Trophoblast cell (in vitro differentiated cells and primary cell): ENCODE measurements around the gene WHAMM.

Experiments used
- DNase-seq, 2 donors: peaks; one replicate each; pipeline ENCODE4 v3.0.0-alpha.2; 2016
- H2AFZ ChIP-seq: 2 replicates; pipeline ENCODE4 v1.6.1; 2013; ENCODE audit warnings: low read length, moderate library complexity, mild to moderate bottlenecking; ENCODE audit not compliant: insufficient read depth, poor library complexity
- H2AK5ac ChIP-seq: 2 replicates; pipeline ENCODE4 v1.6.1; 2013; ENCODE audit warnings: mild to moderate bottlenecking, low read length
- H2BK120ac ChIP-seq: 2 replicates; pipeline ENCODE4 v1.6.1; 2013; ENCODE audit warnings: low read length, mild to moderate bottlenecking, moderate library complexity; ENCODE audit not compliant: insufficient read depth, poor library complexity
- H2BK12ac ChIP-seq: 2 replicates; pipeline ENCODE4 v1.6.1; 2013; ENCODE audit warnings: mild to moderate bottlenecking, low read length, moderate library complexity
- H2BK5ac ChIP-seq: 2 replicates; pipeline ENCODE4 v1.6.1; 2013; ENCODE audit warnings: low read length, low read depth, moderate library complexity, mild to moderate bottlenecking; ENCODE audit not compliant: poor library complexity
- H3K14ac ChIP-seq: 2 replicates; pipeline ENCODE4 v1.6.1; 2013; ENCODE audit warnings: mild to moderate bottlenecking, low read length
- H3K18ac ChIP-seq: 2 replicates; pipeline ENCODE4 v1.6.1; 2013; ENCODE audit warnings: mild to moderate bottlenecking, low read length
- H3K23ac ChIP-seq: 2 replicates; pipeline ENCODE4 v1.6.1; 2013; ENCODE audit warnings: low read length
- H3K27ac ChIP-seq: 2 replicates; pipeline ENCODE4 v1.5.1; 2013; ENCODE audit warnings: low read depth, mild to moderate bottlenecking, inconsistent platforms, low read length, moderate library complexity
- H3K27me3 ChIP-seq: 2 replicates; pipeline ENCODE4 v1.6.1; 2013; ENCODE audit warnings: inconsistent platforms, mild to moderate bottlenecking, low read length, moderate library complexity; ENCODE audit not compliant: insufficient read depth
- H3K36me3 ChIP-seq, 2 experiments: 1 replicate in 1 of 2; 2 replicates in 1 of 2; pipeline ENCODE4 v1.6.1; 2013; ENCODE audit warnings: low read length in 2 of 2, mild to moderate bottlenecking in 2 of 2, moderate library complexity in 1 of 2; ENCODE audit not compliant: insufficient read depth in 2 of 2, control insufficient read depth in 1 of 2
- H3K4ac ChIP-seq: 2 replicates; pipeline ENCODE4 v1.6.1; 2013; ENCODE audit warnings: low read depth, mild to moderate bottlenecking, low read length, moderate library complexity
- H3K4me1 ChIP-seq, 2 experiments: 1 replicate in 1 of 2; 2 replicates in 1 of 2; pipeline ENCODE4 v1.6.1; 2013; ENCODE audit warnings: low read length in 2 of 2, mild to moderate bottlenecking in 2 of 2, moderate library complexity in 1 of 2; ENCODE audit not compliant: insufficient read depth in 2 of 2, control insufficient read depth in 1 of 2
- H3K4me2 ChIP-seq: 2 replicates; pipeline ENCODE4 v1.6.1; 2013; ENCODE audit warnings: inconsistent platforms, mild to moderate bottlenecking, low read length, moderate library complexity
- H3K4me3 ChIP-seq: 2 replicates; pipeline ENCODE4 v1.5.1; 2013; ENCODE audit warnings: mild to moderate bottlenecking, low read depth, low read length, inconsistent platforms
- H3K79me1 ChIP-seq: one replicate; pipeline ENCODE4 v1.6.1; 2013; ENCODE audit warnings: low read length
- H3K79me2 ChIP-seq: 2 replicates; pipeline ENCODE4 v1.6.1; 2013; ENCODE audit warnings: low read length, mild to moderate bottlenecking; ENCODE audit not compliant: control insufficient read depth, insufficient read depth, poor library complexity
- H3K9ac ChIP-seq: 2 replicates; pipeline ENCODE4 v1.6.1; 2013; ENCODE audit warnings: mild to moderate bottlenecking, low read length
- H3K9me3 ChIP-seq: 2 replicates; pipeline ENCODE4 v1.6.1; 2013; ENCODE audit warnings: low read depth, mild to moderate bottlenecking, control low read depth, inconsistent platforms, low read length; ENCODE audit not compliant: insufficient read depth
- H4K12ac ChIP-seq: 2 replicates; pipeline ENCODE4 v1.6.1; 2013; ENCODE audit warnings: low read depth, mild to moderate bottlenecking, low read length, moderate library complexity
- H4K8ac ChIP-seq: 2 replicates; pipeline ENCODE4 v1.6.1; 2013; ENCODE audit warnings: low read depth, mild to moderate bottlenecking, low read length, moderate library complexity
- H4K91ac ChIP-seq: one replicate; pipeline ENCODE4 v1.6.1; 2013; ENCODE audit warnings: low read depth, mild to moderate bottlenecking, low read length, moderate library complexity
- WGBS: extraction: QIAGEN DNeasy Blood & Tissue Kit; methylation state at CpG from one replicate; pipeline ENCODE4 v1.1.7; 2013; ENCODE audit warnings: missing lambda C conversion rate; ENCODE audit not compliant: insufficient read length, insufficient coverage; ENCODE audit errors: extremely low coverage; 5-methylcytosine and 5-hydroxymethylcytosine counted together

WHAMM gene

DNA sequence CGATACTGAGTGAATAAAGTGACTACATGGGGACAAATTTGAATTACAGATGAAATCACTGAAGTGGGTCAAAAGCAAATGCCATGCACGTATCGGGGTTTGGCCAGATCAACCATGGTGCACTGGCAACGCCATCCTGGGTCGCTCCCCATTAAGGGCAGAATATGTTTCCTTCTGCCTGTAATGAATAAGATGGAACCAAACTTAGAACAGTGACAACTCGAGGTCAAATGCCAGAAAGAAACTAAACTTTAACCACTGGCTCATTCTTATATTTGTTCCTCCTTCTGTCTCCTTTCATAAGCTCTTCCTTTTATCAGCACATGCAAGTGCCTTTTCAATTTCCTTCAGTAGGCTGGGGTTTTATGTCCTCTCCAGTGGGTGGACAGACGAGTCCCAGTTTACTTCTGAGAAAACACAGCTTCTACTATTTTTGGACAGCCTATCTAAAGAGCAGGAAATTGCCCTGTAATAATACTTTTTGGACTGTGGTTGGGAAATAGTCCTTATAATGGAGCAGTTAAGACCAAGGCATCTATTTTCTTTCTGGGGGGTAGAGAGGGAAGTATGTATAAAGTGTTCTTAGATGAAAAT is 61.4 kb downstream of the WHAMM start:
- no CpG with 5 or more reads among the region's 7 CpGs for WGBS

DNA sequence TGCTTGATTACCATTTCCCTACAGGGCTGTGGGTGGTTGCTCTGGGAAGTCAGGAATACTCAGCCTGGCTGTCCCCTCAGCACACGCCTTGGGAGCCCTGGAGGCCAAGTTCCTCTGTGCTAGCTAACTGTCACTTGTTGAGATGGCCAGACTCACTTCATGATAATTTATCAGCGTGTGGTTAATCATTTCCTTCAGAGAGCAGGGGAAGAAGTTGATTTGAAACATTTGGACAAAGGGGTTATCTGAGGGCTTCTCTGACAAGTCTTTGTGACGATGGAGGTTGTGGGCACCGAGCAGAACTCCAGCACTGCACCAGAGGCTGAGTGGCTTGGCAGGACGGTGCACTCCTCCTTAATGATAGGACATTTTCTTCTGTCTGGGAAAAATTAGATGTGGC is 61.9 kb downstream of the WHAMM start:
- no CpG with 5 or more reads among the region's 5 CpGs for WGBS
- H3K18ac ChIP-seq = no peak overlapping the region
- H3K27ac ChIP-seq = no peak overlapping the region
- no peak overlapping the region for H3K9ac ChIP-seq
- no peak overlapping the region for H2BK12ac ChIP-seq
- no peak overlapping the region for H2BK5ac ChIP-seq
- no peak overlapping the region for H4K12ac ChIP-seq
- no peak overlapping the region for H3K4me2 ChIP-seq
- H3K14ac ChIP-seq = no peak overlapping the region
- H3K4ac ChIP-seq = no peak overlapping the region
- H3K27me3 ChIP-seq = no peaks in the 10 kb centered on the region
- H3K79me1 ChIP-seq = no peaks in the 10 kb centered on the region
- H4K8ac ChIP-seq = no peak overlapping the region
- H2AFZ ChIP-seq = no peak overlapping the region
- H3K4me3 ChIP-seq = no peak overlapping the region
- no peak overlapping the region for H2AK5ac ChIP-seq
- DNase-seq = no peak
- H3K79me2 ChIP-seq = no peaks in the 10 kb centered on the region
- H4K91ac ChIP-seq = no peak overlapping the region
- no peaks in the 10 kb centered on the region for H3K9me3 ChIP-seq
- no peaks in the 10 kb centered on the region for H3K36me3 ChIP-seq
- H3K4me1 ChIP-seq = no peaks in the 10 kb centered on the region
- H3K23ac ChIP-seq = no peak overlapping the region
- no peak overlapping the region for H2BK120ac ChIP-seq

More for the DNA sequence above, 61.4 kb downstream of the WHAMM start:
- Histone ChIP-seq H3K9ac (no peak overlapping the region), H3K14ac (no peak overlapping the region), H2BK120ac (no peak overlapping the region), H3K23ac (no peak overlapping the region), H3K36me3 (no peaks in the 10 kb centered on the region), H3K4me1 (no peaks in the 10 kb centered on the region), H3K27ac (no peak overlapping the region), H3K27me3 (no peaks in the 10 kb centered on the region), H3K79me1 (no peaks in the 10 kb centered on the region), H2BK12ac (no peak overlapping the region), H3K4me3 (no peak overlapping the region), H3K18ac (no peak overlapping the region), H2AFZ (no peak overlapping the region), H4K12ac (no peak overlapping the region), H3K9me3 (no peaks in the 10 kb centered on the region), H3K4me2 (no peak overlapping the region), H3K4ac (no peak overlapping the region), H4K91ac (no peak overlapping the region), H2AK5ac (no peak overlapping the region), H3K79me2 (no peaks in the 10 kb centered on the region), H4K8ac (no peak overlapping the region), H2BK5ac (no peak overlapping the region)
- no peak for DNase-seq

DNA sequence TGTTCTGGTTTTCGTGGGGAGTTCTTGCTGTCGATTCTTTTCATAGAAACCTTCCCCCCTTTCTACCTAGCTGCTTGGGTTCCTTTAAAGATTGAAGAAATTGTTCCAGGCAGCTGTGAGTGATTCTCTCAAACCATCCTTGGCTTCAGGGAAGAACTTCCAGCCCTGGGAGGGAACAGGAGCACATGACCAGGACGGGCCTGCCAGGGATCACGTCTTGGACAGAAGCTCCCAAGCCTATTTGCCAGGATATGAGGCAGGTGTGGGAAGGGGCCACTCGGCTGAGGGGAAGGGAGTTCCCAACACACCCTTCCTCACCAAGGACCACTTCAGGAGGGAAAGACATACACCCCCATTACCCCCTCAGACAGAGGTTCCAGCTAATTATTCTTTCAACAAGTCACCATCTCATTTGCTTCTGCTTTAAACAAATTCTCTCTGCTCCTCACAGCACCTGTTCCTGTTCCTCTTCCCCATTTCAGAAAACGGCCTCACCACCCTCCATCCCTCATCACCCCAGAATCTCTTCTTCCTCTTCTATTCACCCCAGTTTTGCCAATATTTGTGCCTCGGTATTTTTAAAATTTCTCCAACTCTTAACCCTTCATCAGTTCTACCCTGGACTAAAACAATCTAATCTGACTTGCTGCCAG is 62.5 kb downstream of the WHAMM start:
- Histone ChIP-seq H2BK5ac (no peak overlapping the region), H3K14ac (no peak overlapping the region), H2BK12ac (no peak overlapping the region), H2BK120ac (no peak overlapping the region), H3K79me1 (no peaks in the 10 kb centered on the region), H3K27ac (no peak overlapping the region), H3K4ac (no peak overlapping the region), H3K79me2 (no peaks in the 10 kb centered on the region), H4K8ac (no peak overlapping the region), H2AFZ (no peak overlapping the region), H3K9me3 (no peaks in the 10 kb centered on the region), H2AK5ac (no peak overlapping the region), H3K4me3 (no peak overlapping the region), H3K27me3 (no peaks in the 10 kb centered on the region), H3K18ac (no peak overlapping the region), H3K23ac (no peak overlapping the region), H3K36me3 (no peaks in the 10 kb centered on the region), H4K12ac (no peak overlapping the region), H3K9ac (no peak overlapping the region), H3K4me1 (no peaks in the 10 kb centered on the region), H4K91ac (no peak overlapping the region), H3K4me2 (no peak overlapping the region)
- no peak for DNase-seq
- no CpG with 5 or more reads among the region's 7 CpGs for WGBS

DNA sequence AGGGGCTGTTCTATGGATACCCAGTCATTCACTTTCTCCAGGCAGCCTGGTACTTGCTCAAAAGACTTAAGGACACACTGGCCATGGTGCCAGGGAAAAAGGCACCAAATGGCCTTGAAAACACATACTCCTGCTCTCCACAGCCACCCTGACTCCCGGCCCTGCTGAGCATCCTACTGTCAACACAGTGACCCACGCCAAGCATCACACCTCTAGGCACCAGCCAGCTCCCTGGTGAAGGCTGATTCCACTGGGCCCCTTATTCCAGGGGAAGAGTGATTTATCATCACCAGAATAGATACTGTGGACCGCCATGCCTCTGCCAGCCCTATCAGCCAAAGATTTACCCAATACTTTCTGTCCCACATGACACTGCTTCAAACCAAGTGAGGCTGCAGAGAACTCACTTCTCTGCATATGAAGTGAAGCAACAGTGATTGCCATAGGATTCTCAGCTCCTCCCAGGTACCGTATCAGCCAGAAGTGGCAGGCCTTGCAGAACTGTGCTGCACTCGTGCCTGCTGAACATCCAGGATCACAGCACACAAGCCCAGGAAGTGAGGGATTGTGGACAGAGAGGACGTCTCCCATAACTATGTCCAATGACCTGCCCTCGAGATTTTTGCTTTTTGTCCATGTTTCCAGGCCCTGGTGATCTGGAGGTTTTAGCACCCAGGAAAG is 63.7 kb downstream of the WHAMM start:
- no peak for DNase-seq
- H3K4me3 ChIP-seq = no peak overlapping the region
- no peak overlapping the region for H2BK120ac ChIP-seq
- no peak overlapping the region for H2BK12ac ChIP-seq
- no peaks in the 10 kb centered on the region for H3K79me1 ChIP-seq
- no peaks in the 10 kb centered on the region for H3K27me3 ChIP-seq
- no peak overlapping the region for H4K12ac ChIP-seq
- no peak overlapping the region for H3K27ac ChIP-seq
- no peaks in the 10 kb centered on the region for H3K9me3 ChIP-seq
- no peaks in the 10 kb centered on the region for H3K4me1 ChIP-seq
- no peak overlapping the region for H2BK5ac ChIP-seq
- no peak overlapping the region for H2AFZ ChIP-seq
- H3K9ac ChIP-seq = no peak overlapping the region
- no peak overlapping the region for H4K91ac ChIP-seq
- no peak overlapping the region for H3K4ac ChIP-seq
- H3K36me3 ChIP-seq = no peaks in the 10 kb centered on the region
- no peak overlapping the region for H3K18ac ChIP-seq
- H3K4me2 ChIP-seq = no peak overlapping the region
- no peak overlapping the region for H4K8ac ChIP-seq
- H3K79me2 ChIP-seq = no peaks in the 10 kb centered on the region
- H2AK5ac ChIP-seq = no peak overlapping the region
- WGBS = no CpG with 5 or more reads among the region's 7 CpGs
- H3K23ac ChIP-seq = no peak overlapping the region
- no peak overlapping the region for H3K14ac ChIP-seq
